NCI-H69 (cell line): Measurements from ENCODE around the gene PHLPP1.
"Not testable (repeated sequence)": the region's sequence is repeated elsewhere in the genome, so short reads cannot be mapped to it uniquely, and the experiment has no call there.

Experiments used
- DNase-seq: peaks from one replicate; lab custom pipeline; 2025; lab: John Stamatoyannopoulos, UW

The PHLPP1 gene

DNA sequence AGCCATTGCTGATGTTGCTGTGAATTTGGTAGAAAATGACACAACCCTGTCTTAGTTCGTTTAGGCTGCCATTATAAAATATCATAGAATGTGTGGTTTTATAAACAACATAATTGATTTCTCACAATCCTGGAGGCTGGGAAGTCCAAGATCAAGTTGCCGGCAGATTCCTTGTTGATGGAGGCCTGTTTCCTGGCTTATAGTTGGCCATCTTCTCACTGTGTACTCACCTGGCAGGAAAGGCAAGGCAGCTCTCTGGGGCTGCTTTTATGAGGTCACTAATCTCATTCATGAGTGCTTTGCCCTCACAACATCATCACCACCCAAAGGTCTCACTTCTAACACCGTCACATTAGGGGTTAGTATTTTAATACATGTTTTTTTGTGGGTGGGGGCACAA, 58.4 kb downstream of the PHLPP1 start:
- DNase-seq, result peak; percentile 31

DNA sequence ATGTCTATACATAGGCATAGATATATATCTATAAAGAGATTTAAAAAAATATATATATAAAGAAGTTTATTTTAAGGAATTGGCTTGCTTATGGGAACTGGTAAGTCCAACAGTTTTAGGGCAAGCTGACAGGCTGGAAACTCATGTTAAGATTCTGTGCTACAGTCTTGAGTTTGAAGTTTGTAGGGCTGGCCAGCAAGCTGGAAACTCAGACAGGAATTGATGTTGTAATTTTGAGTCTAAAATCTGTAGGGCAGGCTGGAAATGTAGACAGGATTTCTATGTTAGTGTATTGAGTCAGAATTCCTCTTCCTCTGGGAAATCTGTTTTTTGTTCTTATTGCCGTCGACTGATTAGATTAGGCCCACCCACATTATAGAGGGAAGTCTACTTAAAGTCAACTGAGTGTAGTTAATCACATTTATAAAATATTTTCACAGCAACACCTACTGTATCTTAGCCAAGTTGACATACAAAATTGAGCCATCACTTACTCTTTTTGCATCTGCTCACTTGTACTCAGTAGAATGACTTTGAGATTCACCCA, 60.8 kb downstream of the PHLPP1 start:
- no peak for DNase-seq

DNA sequence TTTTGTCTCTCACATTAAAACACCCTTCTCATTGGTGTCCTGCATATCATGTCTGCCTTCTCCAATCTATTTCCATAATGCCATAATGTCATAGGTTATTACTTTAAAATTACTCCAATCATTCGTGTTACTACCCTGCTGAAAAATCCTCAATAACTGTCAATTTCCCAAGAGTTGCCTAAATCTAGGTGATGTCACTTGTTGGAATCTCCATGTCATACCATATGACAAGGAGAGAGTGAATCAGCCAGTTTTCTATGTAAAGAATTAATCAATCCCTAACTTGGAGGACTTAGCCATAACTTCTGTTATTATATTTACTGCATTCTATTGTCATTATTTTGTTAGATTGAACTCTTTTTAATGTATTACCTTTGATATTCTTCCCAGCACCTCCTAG, 62.5 kb downstream of the PHLPP1 start:
- no peak for DNase-seq

DNA sequence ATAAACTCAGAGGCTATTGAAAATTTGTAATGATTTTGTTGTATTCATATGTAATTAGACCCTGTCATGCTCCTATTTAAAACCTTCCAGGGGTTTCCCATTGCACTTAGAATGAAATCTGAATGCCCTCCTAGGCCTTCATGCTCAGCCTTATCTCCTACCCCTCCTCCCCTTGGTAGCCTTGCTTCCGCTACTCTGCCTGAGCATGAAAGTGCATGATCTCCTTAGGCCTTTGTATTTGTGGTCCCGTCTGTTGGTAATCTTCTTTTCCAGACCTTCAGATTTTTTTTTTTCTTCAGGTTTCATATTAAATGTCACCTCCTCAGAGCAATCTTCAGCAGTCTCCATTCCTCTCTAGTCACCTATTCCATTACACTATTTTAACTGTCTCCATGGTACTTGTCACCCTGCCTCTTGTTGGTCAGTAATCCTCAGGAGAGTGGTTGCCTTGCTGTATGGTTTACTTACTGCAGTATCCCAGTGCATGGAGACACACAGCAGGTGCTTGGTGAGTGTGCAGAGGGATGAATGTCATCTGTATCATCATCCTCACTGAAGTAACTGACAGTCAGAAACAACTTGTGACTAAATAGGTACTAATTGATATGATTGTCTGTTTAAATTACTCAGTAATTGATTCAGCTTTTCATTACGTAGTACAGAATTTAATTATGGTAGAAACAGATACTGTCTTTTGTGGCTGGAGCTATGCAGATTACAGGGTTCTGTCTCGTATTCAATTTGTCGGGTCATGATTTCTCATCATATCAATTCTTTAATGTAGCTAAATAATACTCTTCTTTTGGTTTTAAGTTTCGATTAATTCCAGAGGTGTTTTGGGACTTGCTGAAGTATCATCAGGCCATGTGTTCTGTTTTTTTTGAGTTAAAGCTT, 63.9 kb downstream of the PHLPP1 start:
- DNase-seq, result peak; percentile 90

DNA sequence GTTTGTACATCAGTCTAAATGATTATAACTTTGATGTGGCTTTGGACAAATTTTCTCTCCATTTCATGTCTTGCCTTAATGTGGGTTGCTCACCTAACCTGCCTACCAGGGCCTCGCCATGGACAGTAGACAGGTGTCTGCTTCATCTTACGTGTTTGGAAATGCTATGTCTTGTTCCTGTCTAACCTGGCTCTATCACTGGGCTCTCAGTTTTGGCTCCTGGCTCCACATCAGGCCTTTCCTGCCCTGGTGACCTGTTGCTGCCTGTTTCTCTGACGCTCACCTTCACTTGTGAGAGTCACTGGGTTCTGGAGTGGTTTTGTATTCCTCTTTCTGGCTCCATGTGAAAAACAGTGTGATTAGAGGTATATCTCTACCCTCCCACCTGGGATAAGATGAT, 65.9 kb downstream of the PHLPP1 start:
- DNase-seq, result no peak

DNA sequence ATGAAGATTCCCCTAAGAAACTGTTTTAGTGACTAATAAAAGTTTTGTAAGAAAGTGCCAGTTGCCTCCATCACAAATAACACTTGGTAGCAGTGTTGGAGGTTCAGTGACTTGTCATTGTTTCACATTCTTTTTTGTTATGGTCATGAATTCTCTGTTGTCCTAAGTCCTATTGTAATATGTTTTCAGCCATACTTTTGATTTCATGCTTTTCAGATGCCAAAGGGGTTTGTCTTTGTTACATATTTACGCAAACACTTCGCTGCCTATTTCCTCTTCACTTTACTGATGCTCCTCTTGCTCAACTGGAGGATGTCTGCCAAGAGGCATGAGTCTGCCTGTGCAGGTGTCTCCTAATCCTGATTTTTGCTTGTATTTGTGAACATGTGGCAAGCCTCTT, 66.6 kb downstream of the PHLPP1 start:
- peak; percentile 59 for DNase-seq

DNA sequence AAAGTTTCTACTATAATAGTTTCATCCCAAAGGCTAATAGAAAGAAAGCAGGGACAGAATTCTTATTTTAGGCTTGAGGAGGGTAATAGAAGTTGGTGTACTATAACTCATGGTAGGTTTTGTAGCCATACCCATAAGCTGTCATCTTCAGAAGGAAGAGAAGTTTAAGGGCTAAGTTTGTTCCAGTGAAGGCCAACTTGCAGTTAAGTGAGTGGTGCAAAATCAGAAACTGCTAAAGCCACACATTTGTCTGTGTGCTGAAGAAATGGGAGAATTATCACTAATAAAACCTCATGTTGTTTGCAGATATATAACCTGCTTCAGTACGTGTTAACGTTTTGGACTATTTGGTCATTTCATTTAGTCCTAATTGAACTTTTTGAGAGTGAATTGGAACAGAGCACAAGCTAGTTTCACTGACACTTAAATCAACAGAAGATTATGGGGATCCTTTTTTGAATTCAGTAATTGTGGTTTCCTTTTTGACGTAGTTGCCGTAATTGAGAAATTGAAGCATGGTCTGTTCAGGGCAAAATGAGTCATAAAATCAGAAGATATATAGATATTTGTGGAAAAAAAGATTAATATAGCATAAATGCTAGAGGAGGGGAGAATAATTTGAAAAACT, 69.1 kb downstream of the PHLPP1 start:
- DNase-seq, result peak; percentile 44

DNA sequence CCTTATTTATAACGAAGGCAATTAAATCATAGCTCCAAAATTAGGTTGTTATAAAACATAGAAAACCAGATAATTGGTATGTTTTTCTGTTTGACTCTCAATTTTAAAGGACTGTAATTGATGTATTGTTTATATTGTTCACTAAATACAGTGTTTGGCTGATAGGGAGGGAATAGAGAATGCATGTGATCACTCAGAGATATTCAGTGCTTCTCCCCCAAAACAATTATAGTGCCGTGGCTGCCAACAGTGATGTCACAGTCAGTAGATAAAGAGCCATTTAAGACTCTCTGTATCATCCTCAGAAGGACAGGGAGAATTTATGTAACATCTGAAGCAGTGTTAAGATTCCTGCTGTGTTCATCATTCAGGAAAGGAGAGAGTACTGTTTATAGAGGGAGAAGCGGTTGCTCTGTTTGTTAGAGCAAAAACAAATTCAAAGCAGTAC, 69.6 kb downstream of the PHLPP1 start:
- DNase-seq, result peak; percentile 87

DNA sequence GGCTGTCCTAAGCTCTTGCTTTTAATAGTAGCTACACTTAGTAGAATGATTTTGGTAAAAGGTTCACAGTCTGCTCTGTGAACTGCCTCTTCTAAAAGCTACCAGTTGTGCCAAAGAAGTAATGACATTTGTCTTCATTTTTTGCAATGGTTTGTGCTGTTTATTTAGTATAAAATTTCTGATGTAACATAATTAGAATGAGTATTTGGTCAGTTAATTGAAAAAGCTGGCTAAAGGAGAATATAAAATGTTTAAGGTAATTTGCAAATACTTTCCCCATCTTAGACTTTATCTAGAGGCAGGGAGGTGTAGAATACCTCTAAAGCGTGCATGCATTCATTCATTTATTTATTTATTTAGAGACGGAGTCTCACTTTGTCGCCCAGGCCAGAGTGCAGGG, 71.3 kb downstream of the PHLPP1 start:
- peak; percentile 25 for DNase-seq

DNA sequence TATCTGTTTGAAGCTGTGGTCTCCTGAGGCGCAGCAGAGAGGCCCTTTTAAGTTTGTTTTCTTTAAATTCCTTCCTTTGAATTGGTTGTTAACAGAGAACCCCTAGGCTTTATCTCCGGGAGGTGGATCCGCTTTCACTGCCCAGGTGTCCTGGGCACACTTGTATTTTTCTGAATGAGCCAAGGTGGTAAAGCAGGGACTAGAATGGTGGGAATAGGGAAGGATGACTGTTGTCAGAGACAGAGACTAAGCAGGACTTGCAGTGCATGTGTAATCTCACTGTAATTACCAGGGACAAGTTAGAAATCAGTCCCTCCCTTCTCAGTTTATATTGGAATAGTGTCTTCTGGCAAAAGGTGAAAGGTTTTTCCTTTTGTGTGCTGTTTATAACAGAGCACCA, 72.8 kb downstream of the PHLPP1 start:
- DNase-seq, result peak; percentile 81

DNA sequence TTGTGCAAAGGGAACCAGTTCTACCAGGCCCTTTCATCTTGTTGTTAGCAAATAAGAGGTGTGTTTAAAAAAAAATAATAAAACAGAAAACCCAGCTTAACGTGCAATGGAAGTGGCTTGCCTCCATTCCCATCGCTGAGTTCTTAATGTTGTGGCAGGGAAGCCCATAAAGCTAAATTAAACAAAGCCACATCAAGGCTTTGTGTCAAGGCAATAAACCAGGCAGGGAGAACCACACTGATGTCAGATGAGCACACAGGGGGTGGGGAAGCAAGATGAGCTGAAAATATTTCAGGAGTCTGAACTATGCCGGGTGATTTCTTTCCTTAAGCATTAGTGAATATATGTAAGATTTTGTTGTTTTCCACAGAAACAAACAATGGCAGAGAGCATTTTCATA, 73.5 kb downstream of the PHLPP1 start:
- peak; percentile 93 for DNase-seq

DNA sequence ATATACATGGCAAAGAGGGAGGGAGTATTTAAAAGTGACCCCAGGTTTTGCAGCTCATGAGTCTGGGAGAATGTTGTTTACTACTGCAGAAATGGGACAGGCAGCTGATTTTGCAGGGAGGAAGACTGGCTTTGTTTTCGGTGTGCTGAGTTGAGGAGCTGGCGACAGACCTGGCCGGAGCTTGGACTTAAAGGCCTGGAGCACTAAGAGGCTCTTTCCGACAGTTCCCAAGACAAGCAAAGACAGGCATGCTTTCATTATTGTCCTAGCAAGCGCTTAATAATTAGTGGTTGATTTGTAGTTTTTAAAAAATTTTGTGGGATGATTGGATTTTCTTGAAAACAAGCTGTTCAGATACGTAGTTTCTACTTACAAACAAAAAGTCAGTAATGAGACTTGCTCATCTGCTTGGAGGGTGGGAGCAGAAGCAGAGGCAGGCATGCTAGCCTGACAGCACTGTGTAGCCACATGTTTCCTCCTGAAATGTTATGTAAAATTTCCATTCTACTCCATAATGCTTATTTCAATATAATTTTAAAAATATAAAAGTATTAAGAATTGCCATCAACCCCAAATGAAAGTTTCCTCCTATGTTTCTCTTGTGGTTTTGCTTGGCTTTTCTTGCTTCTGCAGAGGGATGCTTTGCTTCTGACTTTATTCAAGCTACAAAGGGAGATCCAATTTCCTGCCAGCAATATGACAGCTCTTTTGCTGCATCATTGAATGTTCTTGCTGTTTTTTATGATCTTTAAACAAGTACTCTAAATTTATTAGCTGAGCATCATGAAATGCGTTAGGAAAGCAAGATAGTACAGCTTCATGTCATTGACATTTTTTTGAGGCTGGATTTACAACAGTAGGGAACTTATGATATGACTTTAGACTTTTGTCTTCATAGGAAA, 75.8 kb downstream of the PHLPP1 start:
- peak; percentile 79 for DNase-seq

DNA sequence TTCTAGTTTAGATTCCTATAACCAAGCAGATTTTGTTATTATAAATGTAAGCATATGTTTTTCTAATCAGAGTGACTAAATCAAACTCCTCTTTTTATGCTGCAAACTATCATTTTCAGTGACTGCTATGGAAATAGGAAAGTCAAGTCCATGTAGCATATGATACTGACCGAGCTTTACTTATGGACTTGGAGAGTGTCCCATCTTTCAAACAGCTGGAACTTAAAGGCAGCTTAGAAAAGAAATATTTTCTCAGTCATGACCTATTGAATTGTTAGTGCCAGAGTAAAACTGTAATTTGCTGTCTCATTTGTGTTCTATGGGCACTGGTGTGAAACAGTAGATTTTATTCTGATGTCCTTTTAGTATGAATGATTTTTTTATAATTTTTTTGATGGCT, 76.7 kb downstream of the PHLPP1 start:
- peak; percentile 52 for DNase-seq

DNA sequence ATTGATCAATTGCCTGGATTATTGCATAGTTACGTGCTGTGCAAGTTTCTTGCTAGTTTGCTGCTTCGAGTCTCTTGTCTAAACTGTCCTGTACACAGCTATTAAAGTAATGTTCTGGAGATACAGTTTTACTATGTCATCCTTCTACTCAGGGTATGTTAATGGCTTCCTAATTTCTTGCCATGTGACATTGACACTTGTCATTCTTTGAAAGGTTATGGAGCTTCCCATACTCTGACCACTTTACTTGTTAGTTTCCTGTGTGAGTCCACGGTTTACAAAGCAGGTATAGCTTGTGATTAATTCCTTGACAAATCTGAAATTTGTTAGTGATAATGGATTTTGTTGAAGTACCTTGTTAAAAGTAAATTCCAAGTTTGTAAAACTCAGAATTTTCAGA, 80.5 kb downstream of the PHLPP1 start:
- DNase-seq, result no peak

DNA sequence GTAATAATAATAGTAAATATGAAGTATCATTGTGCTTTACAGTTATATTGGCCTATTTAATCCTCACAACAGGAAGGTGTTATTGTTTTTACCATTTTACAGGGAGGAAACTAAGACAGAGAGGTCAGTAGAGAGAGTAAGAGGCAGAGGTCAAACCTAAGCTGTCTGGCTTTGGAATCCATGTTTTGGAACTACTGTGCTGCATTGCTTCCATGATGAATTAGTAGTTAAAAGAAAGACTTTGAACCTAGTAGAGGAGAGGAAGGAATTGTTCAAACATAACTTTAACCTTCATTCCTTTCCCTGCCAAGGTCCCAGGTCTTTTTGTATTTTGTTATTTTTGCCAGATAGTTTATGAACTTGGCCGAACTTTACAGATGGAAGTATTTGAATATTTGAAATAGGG, 80.9 kb downstream of the PHLPP1 start:
- no peak for DNase-seq

DNA sequence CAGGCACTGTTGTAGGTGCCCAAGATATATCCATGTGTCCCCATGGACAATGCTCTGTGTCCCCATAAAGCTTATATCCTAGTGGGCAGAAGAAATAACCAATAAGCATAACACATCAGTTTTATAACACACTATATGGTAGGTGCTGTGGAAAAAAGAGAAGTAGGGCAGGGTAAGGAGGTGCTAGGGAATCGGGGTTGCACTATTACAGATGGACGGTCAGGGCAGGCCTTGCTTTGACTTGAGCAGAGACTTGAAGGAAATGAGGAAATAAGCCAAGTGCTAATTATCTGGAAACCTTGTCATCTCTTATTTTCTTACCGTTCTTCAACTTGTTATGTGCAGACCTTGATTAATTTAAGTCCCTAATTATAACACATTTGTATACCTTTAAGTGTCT, 82.0 kb downstream of the PHLPP1 start:
- no peak for DNase-seq

DNA sequence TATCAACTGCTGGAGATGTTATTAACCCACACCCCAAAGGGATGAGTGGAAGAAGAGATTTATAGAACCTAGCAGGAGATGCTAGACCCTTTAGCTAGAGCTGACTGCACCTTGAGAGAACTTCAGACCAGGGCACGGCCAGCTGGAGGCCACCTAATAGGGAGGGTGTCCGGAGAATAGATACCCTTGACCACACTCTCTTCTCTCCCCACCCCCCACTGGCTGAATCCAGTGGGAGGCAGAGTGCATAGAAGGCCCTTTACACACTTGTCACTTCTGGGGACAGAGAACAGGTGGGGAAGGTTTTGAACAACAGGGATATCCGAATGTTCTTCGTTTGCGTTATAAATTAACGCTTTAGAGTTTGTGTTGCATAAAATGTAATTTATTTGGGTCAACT, 84.6 kb downstream of the PHLPP1 start:
- DNase-seq, result peak; percentile 49

DNA sequence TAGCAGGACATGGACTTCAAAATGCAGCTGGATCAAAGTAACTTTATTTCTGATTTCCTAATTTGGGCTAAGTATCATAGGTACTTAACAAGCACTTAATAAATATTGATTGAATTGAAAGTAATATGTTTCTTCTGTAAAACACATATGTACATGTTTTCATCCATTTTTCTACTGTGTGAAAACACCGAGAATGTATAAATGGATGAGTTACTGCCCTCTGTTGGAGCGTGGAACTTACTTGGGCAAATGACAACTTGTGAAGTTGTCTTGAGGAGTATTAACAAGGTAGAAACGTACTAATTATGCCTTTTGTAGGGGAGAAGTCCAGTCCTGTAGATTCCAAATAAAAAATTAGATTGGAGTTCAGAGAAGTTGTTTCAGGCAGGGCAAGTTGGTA, 87.2 kb downstream of the PHLPP1 start:
- no peak for DNase-seq

DNA sequence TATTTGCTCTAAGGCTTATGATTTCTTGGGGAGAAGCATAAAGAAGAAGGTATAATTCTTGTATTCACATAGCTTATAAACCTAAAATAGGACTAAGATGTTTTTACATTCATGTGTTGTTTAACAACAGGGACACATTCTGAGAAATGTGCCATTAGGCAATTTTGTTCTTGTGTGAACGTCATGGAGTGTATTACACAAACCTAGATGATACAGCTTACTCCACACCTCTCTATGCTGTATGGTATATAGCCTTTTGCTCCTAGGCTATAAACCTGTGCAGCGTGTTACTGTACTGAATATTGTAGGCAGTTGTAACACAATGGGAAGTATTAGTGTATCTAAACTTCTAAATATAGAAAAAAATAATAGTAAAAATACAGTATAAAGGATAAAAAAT, 92.1 kb downstream of the PHLPP1 start:
- no peak for DNase-seq

DNA sequence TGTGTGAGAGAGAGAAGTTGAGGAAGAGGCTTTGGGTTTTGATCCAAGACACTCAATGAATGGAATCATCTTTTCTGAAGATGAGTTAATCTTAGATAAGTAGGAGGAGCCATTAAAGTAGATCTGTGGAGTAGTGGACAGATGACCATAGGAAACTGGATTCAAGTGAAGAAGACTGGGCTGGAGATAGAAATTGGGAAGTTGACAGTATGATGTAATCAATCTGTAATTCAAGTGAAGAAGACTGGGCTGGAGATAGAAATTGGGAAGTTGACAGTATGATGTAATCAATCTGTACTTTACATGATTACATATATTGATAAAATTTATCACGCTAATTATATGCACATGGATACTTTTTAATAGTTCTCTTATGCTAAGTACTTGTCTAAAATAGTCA, 92.8 kb downstream of the PHLPP1 start:
- no peak for DNase-seq

DNA sequence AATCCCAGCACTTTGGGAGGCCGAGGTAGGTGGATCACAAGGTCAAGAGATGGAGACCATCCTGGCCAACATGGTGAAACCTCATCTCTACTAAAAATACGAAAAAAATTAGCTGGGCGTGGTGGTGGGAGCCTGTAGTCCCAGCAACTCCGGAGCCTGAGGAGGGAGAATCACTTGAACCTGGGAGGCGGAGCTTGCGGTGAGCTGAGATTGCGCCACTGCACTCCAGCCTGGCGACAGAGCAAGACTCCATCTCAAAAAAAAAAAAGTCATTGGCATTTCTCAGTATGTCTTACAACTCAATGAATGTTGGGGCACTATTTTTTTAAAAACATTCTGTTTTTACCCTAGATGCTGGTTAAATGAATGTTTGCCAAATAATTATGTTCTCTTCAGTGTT, 94.1 kb downstream of the PHLPP1 start:
- DNase-seq, result not testable (repeated sequence)

DNA sequence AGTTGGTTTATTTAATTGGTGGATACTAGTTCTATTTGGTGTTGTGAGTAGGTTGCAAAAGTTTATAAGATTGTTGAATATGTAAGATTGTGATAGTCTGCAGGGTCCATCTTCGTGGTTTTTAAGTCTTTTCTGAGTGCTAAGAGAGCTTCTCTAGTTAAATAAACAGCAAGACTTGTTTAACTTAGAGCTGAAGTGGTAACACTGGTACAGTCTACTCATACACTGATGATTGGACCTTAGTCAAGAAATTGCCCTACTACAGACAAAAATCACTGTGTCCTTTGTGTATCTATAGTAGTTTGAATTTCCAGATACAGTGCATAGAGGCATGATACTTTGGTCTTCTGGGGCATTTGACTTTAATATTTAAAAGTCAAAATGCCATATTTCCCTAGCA, 94.6 kb downstream of the PHLPP1 start:
- DNase-seq, result no peak
